ENCODE data around the gene DBET.
"Not testable (repeated sequence)": the region's sequence is repeated elsewhere in the genome, so short reads cannot be mapped to it uniquely, and the experiment has no call there.

- not testable (repeated sequence) for TF ChIP-seq CTCF, POLR2AphosphoS5, EP300, POLR2A (IDR thresholded peaks at IDR 0.05)
Measured at GRCh38 chr4:190019859-190020463, 44.3 kb upstream of the DBET start.
